HepG2 (cell line): ENCODE data around the gene ATP2C2. TPM values are rescaled to one million over a fixed set of nuclear protein-coding genes. Genes with fewer than 3 reads are reported as not detected.

Experiments
- ATAC-seq: fragments of 200-7000 bp; cut with Tn5 transposase; 3 replicates; pipeline ENCODE4 v1.9.1; 2020; ENCODE audit warnings: mild to moderate bottlenecking, moderate library complexity
- BruUV-seq: library from RNA; stranded (reverse); fragments of 400-500 nt; replicated peaks from 2 replicates; lab custom pipeline; 2021; lab: Mats Ljungman, UMichigan
- CTCF ChIA-PET: fragments of 300-600 bp; formaldehyde crosslinking; extraction: SDS; loops from one replicate; lab custom pipeline; 2021; ENCODE audit warnings: low total read pairs, inconsistent platforms, low intra/inter-chr PET ratio; lab: Yijun Ruan, JAX
- POLR2A ChIA-PET: fragments of 350-600 bp; sonication (Branson Sonifier 250); formaldehyde crosslinking; loops from one replicate; lab custom pipeline; 2020; ENCODE audit warnings: antibody characterized with exemption, inconsistent platforms; lab: Yijun Ruan, JAX
- DNase-seq: peaks from one replicate; pipeline ENCODE4 v3.0.0-alpha.2; 2015; ENCODE audit warnings: low spot score
- FAIRE-seq: peaks from 3 replicates; lab custom pipeline; 2011; peaks lifted over from hg19 to GRCh38; lab: Jason Lieb, UNC
- H2AFZ ChIP-seq: one replicate; pipeline ENCODE4 v1.6.1; 2011; ENCODE audit warnings: low read length, inconsistent platforms
- H3K27ac ChIP-seq: fragments of 300-600 bp; 3 replicates; pipeline ENCODE4 v1.8.0; 2011; ENCODE audit warnings: mixed run types, mild to moderate bottlenecking, mixed read lengths, low read length, inconsistent platforms; ENCODE audit not compliant: insufficient read depth; ENCODE audit errors: extremely low read length
- H3K27me3 ChIP-seq, 2 experiments: fragments of 200-600 bp in 1 of 2; 2 replicates in 1 of 2; 3 replicates in 1 of 2; pipeline versions ENCODE4 v1.6.0 to v1.8.0; 2011; ENCODE audit warnings: low read length in 2 of 2, mild to moderate bottlenecking in 2 of 2, moderate library complexity in 2 of 2, inconsistent platforms in 1 of 2; ENCODE audit not compliant: insufficient read depth in 2 of 2, control insufficient read depth in 1 of 2
- H3K36me3 ChIP-seq, 2 experiments: fragments of 200-600 bp in 1 of 2; replicated peaks in 1 of 2; 2 replicates in 1 of 2; 3 replicates in 1 of 2; pipeline versions ENCODE4 v1.5.1 to v1.8.0; 2011; ENCODE audit warnings: low read length in 2 of 2, inconsistent platforms in 1 of 2; ENCODE audit not compliant: insufficient read depth in 2 of 2, control insufficient read depth in 1 of 2
- H3K4me1 ChIP-seq: 2 replicates; pipeline ENCODE4 v1.5.1; 2012; ENCODE audit warnings: low read length, inconsistent platforms; ENCODE audit not compliant: insufficient read depth
- H3K4me2 ChIP-seq: 2 replicates; pipeline ENCODE4 v1.6.0; 2011; ENCODE audit warnings: low read depth, low read length, inconsistent platforms
- H3K4me3 ChIP-seq, 3 experiments: fragments of 200-600 bp in 1 of 3; sonication (generic), shearing (Covaris generic) in 1 of 3; replicated peaks in 1 of 3; 2 replicates each; pipeline ENCODE4 v1.5.1; 2011 to 2016; ENCODE audit warnings: low read length in 3 of 3, inconsistent platforms in 2 of 3, low read depth in 2 of 3, mild to moderate bottlenecking in 2 of 3, control low read depth in 1 of 3, mixed read lengths in 1 of 3; ENCODE audit not compliant: insufficient read depth in 1 of 3
- H3K79me2 ChIP-seq: one replicate; pipeline ENCODE4 v1.6.1; 2011; ENCODE audit warnings: low read length, inconsistent platforms; ENCODE audit not compliant: insufficient read depth
- H3K9ac ChIP-seq: 2 replicates; pipeline ENCODE4 v1.6.0; 2011; ENCODE audit warnings: mild to moderate bottlenecking, low read depth, low read length, inconsistent platforms; ENCODE audit not compliant: insufficient read depth
- H3K9me3 ChIP-seq: 2 replicates; pipeline ENCODE4 v1.5.1; 2012; ENCODE audit warnings: mild to moderate bottlenecking, low read length
- H4K20me1 ChIP-seq: 2 replicates; pipeline ENCODE4 v1.6.0; 2011; ENCODE audit warnings: inconsistent platforms, mild to moderate bottlenecking, low read length, moderate library complexity; ENCODE audit not compliant: insufficient read depth
- ARNT ChIP-seq: fragments of 450-650 bp; IDR thresholded peaks from 2 replicates; pipeline ENCODE4 v1.6.1; 2017
- CC2D1A ChIP-seq: sonication (generic); formaldehyde crosslinking; IDR thresholded peaks from 2 replicates; pipeline ENCODE4 v1.8.1; 2023; ENCODE audit warnings: mild to moderate bottlenecking, missing genetic modification reagents
- GPN1 ChIP-seq: sonication (generic); formaldehyde crosslinking; IDR thresholded peaks from 2 replicates; pipeline ENCODE4 v1.5.1; 2020; ENCODE audit warnings: missing genetic modification reagents, borderline replicate concordance
- MAFK ChIP-seq, 2 experiments: IDR thresholded peaks in 1 of 2; conservative IDR thresholded peaks in 1 of 2; 2 replicates each; pipeline ENCODE4 v1.6.1; 2011; ENCODE audit warnings: improper control_type of control experiment in 2 of 2, low read length in 2 of 2
- SP5 ChIP-seq: IDR thresholded peaks from 2 replicates; pipeline ENCODE4 v1.6.1; 2016; ENCODE audit warnings: low read depth, borderline replicate concordance
- SUZ12 ChIP-seq: fragments of 150-350 bp; IDR thresholded peaks from 2 replicates; pipeline ENCODE4 v1.6.1; 2014; ENCODE audit warnings: low read depth, low read length
- TRIM22 ChIP-seq: fragments of 450-650 bp; IDR thresholded peaks from 2 replicates; pipeline ENCODE4 v1.6.1; 2017
- YEATS2 ChIP-seq: sonication (generic); formaldehyde crosslinking; IDR thresholded peaks from 2 replicates; pipeline ENCODE4 v1.4.0; 2020; ENCODE audit warnings: missing genetic modification reagents, borderline replicate concordance
- ZFY ChIP-seq: sonication (generic); formaldehyde crosslinking; IDR thresholded peaks from 2 replicates; pipeline ENCODE4 v1.4.0; 2020; ENCODE audit warnings: missing genetic modification reagents
- ZNF230 ChIP-seq: sonication (generic); formaldehyde crosslinking; IDR thresholded peaks from 2 replicates; pipeline ENCODE4 v1.4.0; 2020; ENCODE audit warnings: mild to moderate bottlenecking, missing genetic modification reagents
- ZNF253 ChIP-seq: sonication (generic); formaldehyde crosslinking; IDR thresholded peaks from 2 replicates; pipeline ENCODE4 v1.8.0; 2022; ENCODE audit warnings: mild to moderate bottlenecking, missing genetic modification reagents, borderline replicate concordance
- ZNF34 ChIP-seq: sonication (generic); formaldehyde crosslinking; IDR thresholded peaks from 2 replicates; pipeline ENCODE4 v1.4.0; 2020; ENCODE audit warnings: mild to moderate bottlenecking, missing genetic modification reagents, borderline replicate concordance
- ZNF7 ChIP-seq: IDR thresholded peaks from 2 replicates; pipeline ENCODE4 v1.6.1; 2016; ENCODE audit warnings: missing biosample characterization, missing genetic modification reagents
- WGBS: methylation state at CpG from one replicate; pipeline ENCODE4 v1.1.6; 2017; ENCODE audit warnings: low lambda C conversion rate; 5-methylcytosine and 5-hydroxymethylcytosine counted together
- in situ Hi-C: cut with HindIII; loops from 2 replicates; pipeline ENCODE4 v1.10.0; 2017; ENCODE audit warnings: low pct_unique_long_range_greater_than_20kb; ENCODE audit not compliant: extremely low pct_ligation_motif_present
- intact Hi-C: fragments of 100-400 bp; cut with micrococcal nuclease; formaldehyde crosslinking; loops from one replicate; pipeline ENCODE4 v1.10.0; 2022; ENCODE audit not compliant: unreplicated experiment
- polyA plus RNA-seq, 8 experiments: library from polyadenylated mRNA; depleted of rRNA in 3 of 8; stranded (reverse) in 7 of 8; unstranded in 1 of 8; fragments of >200 nt; fragmentation: Illumina TruSeq in 4 of 8; extraction: Trizol in 4 of 8; gene quantifications; 2 replicates each; pipeline versions ENCODE4 v1.2.1 to v1.2.3, GENCODE V29; 2011 to 2016; ENCODE audit warnings: low read depth in 4 of 8, missing spikeins in 1 of 8, mixed read lengths in 1 of 8; ENCODE audit not compliant: insufficient read depth in 1 of 8
- total RNA-seq, 5 experiments: library from RNA; depleted of rRNA; stranded (reverse); fragments of >200 nt; fragmentation: Illumina TruSeq; extraction: Trizol; gene quantifications; 2 replicates each; pipeline ENCODE4 v1.2.3, GENCODE V29; 2016; ENCODE audit warnings: low read depth in 1 of 5
- TF ChIP-seq, protein P1 (sequence below): sonication (generic); formaldehyde crosslinking; IDR thresholded peaks from 2 replicates; pipeline ENCODE4 v1.4.0; 2020; ENCODE audit warnings: mild to moderate bottlenecking, missing genetic modification reagents
- TF ChIP-seq, protein P2 (sequence below): sonication (generic); formaldehyde crosslinking; IDR thresholded peaks from 2 replicates; pipeline ENCODE4 v1.5.1; 2020; ENCODE audit warnings: mild to moderate bottlenecking, moderate library complexity, missing genetic modification reagents

ATP2C2 gene
- total and polyA plus RNA-seq, 2 of the 13 experiments (the other 11 are each of a cell fraction or from before 2014, with no cell fraction given): 0.07 TPM; not detected in 1

DNA sequence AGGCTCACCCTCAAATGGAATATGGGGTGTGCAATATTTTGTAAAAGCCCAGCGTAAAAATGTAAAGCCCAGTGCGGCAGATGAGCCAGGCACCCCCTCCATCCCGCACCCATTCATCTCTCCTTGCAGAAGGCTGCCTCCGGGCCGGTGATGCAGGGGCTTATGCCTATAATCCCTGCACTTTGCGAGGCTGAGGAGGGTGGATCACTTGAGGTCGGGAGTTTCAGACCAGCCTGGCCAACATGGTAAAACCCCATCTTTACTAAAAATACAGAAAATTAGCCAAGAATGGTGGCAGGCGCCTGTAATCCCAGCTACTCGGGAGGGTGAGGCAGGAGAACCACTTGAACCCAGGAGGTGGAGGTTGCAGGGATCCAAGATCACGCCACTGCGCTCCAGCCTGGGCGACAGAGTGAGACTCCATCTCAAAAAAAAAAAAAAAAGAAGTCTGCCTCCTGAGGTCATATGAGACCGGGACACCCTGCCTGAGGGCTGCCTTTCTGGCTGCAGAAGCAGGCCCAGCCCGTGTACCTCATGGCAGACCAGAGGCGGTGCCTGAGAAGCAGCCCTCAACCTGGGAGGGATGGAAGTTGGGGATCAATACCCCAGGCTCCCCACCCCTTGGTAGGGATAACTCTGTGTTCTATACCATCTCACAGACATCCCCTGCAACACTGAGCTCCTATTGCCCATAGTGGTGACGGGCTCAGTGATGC, 17.5 kb upstream of the ATP2C2 start:
- H2AFZ ChIP-seq: no peak overlapping the region
- no peak overlapping the region for H3K4me3 ChIP-seq
- no peak overlapping the region for H3K4me2 ChIP-seq
- no peak overlapping the region for H3K9ac ChIP-seq
- no peaks in the 10 kb centered on the region for H3K9me3 ChIP-seq
- no peak overlapping the region for H3K27ac ChIP-seq
- H4K20me1 ChIP-seq: no peaks in the 10 kb centered on the region
- BruUV-seq: no TSS peak
- in situ Hi-C loops (no loop called here), intact Hi-C loops (no loop called here)
- no peak for ATAC-seq
- no peak for DNase-seq
- POLR2A ChIA-PET: no interaction called here
- TF ChIP-seq ARNT: no peak
- TF ChIP-seq SUZ12: no peak
- no peak for TF ChIP-seq YEATS2 (CRISPR knock-in tag)
- TF ChIP-seq ZNF7 (CRISPR knock-in tag): no peak
- no peak for TF ChIP-seq ZNF253 (CRISPR knock-in tag)
- no peak for TF ChIP-seq SP5
- TF ChIP-seq ZFY: no peak
- CTCF ChIA-PET: no interaction called here
- no peaks in the 10 kb centered on the region for H3K79me2 ChIP-seq
- H3K36me3 ChIP-seq: no peaks in the 10 kb centered on the region
- H3K27me3 ChIP-seq: peaks cover 0 to 44% of the 10 kb centered on the region in 2 experiments; a peak in 3 of 5 replicates
- 61% methylated on average over 14 of the region's 16 CpGs for WGBS
- peaks cover 12% of the 10 kb centered on the region for H3K4me1 ChIP-seq
- FAIRE-seq: no peak

DNA sequence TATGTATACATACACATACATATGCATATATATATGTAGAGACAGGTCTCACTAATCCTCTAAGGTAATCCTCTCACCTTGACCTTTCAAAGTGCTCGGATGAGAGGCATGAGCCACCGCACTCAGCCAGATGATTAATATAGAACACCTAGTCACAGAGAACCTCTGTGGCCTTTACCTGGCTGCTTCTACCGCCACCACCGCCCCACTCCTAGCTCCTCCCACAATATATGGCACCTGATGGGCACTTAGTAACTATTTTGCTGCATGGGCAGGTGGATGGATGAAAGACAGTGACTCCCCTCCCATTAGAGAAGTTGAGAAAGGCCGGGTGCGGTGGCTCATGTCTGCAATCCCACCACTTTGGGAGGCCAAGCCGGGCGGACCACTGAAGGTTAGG, 16.7 kb upstream of the ATP2C2 start:
- no peak for FAIRE-seq
- Histone ChIP-seq H3K79me2 (no peaks in the 10 kb centered on the region), H3K9me3 (no peaks in the 10 kb centered on the region), H3K4me2 (no peak overlapping the region), H3K4me3 (no peak overlapping the region), H3K36me3 (no peaks in the 10 kb centered on the region), H4K20me1 (no peaks in the 10 kb centered on the region; the same call in 1 of the 2 replicates), H3K9ac (no peak overlapping the region), H2AFZ (no peak overlapping the region), H3K27ac (no peak overlapping the region), H3K4me1 (peaks cover 20% of the 10 kb centered on the region), H3K27me3 (peaks cover 0 to 37% of the 10 kb centered on the region in 2 experiments; a peak in 3 of 5 replicates)
- ChIA-PET CTCF (no interaction called here), POLR2A (no interaction called here)
- in situ Hi-C loops: no loop called here
- no peak for DNase-seq
- no TSS peak for BruUV-seq
- intact Hi-C loops: no loop called here
- WGBS: 49% methylated on average over 8 of the region's 8 CpGs
- ATAC-seq: no peak
- no peak for TF ChIP-seq TRIM22
- TF ChIP-seq ZNF230 (CRISPR knock-in tag): no peak
- TF ChIP-seq, protein P1, sequence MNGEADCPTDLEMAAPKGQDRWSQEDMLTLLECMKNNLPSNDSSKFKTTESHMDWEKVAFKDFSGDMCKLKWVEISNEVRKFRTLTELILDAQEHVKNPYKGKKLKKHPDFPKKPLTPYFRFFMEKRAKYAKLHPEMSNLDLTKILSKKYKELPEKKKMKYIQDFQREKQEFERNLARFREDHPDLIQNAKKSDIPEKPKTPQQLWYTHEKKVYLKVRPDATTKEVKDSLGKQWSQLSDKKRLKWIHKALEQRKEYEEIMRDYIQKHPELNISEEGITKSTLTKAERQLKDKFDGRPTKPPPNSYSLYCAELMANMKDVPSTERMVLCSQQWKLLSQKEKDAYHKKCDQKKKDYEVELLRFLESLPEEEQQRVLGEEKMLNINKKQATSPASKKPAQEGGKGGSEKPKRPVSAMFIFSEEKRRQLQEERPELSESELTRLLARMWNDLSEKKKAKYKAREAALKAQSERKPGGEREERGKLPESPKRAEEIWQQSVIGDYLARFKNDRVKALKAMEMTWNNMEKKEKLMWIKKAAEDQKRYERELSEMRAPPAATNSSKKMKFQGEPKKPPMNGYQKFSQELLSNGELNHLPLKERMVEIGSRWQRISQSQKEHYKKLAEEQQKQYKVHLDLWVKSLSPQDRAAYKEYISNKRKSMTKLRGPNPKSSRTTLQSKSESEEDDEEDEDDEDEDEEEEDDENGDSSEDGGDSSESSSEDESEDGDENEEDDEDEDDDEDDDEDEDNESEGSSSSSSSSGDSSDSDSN (CRISPR knock-in tag): no peak
- TF ChIP-seq GPN1: no peak
- TF ChIP-seq, protein P2, sequence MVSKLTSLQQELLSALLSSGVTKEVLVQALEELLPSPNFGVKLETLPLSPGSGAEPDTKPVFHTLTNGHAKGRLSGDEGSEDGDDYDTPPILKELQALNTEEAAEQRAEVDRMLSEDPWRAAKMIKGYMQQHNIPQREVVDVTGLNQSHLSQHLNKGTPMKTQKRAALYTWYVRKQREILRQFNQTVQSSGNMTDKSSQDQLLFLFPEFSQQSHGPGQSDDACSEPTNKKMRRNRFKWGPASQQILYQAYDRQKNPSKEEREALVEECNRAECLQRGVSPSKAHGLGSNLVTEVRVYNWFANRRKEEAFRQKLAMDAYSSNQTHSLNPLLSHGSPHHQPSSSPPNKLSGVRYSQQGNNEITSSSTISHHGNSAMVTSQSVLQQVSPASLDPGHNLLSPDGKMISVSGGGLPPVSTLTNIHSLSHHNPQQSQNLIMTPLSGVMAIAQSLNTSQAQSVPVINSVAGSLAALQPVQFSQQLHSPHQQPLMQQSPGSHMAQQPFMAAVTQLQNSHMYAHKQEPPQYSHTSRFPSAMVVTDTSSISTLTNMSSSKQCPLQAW: no peak
- no peak for TF ChIP-seq CC2D1A (CRISPR knock-in tag)
- TF ChIP-seq ZNF34 (CRISPR knock-in tag): no peak
- TF ChIP-seq MAFK (conservative IDR thresholded peaks at IDR 0.05 in 1 of 2, IDR thresholded peaks at IDR 0.05 in 1 of 2; ENCODE audit: low read length in 2 of 2): no peak
